HG03280 (cell line): ENCODE results near the gene ACOT7.

ENCODE experiments used
- ATAC-seq: cut with Tn5 transposase; IDR thresholded peaks from one replicate; pipeline ENCODE4 v1.9.1; 2021; ENCODE audit warnings: mild to moderate bottlenecking, moderate library complexity; ENCODE audit not compliant: unreplicated experiment

Gene ACOT7

GRCh38 chr1:6348511-6349191 lies 44.9 kb downstream of the ACOT7 start:
- no peak for ATAC-seq

- ATAC-seq = no peak
These were observed 45.7 kb downstream of the ACOT7 start for GRCh38 chr1:6347641-6348487.

- no peak for ATAC-seq
These were observed 48.1 kb downstream of the ACOT7 start for GRCh38 chr1:6345460-6345859.

- ATAC-seq = no peak
These were observed 48.6 kb downstream of the ACOT7 start for GRCh38 chr1:6345009-6345408.

- peak; percentile 64 for ATAC-seq
These were observed 49.8 kb downstream of the ACOT7 start for GRCh38 chr1:6343506-6344405.

GRCh38 chr1:6342056-6342455 lies 51.5 kb downstream of the ACOT7 start:
- ATAC-seq = no peak

GRCh38 chr1:6338695-6339094 lies 54.9 kb downstream of the ACOT7 start:
- no peak for ATAC-seq

GRCh38 chr1:6336776-6337622 lies 56.6 kb downstream of the ACOT7 start:
- no peak for ATAC-seq

GRCh38 chr1:6334261-6334993 lies 59.1 kb downstream of the ACOT7 start:
- ATAC-seq = no peak

GRCh38 chr1:6332821-6333220 lies 60.7 kb downstream of the ACOT7 start:
- ATAC-seq = no peak

- ATAC-seq = no peak
These were observed 61.9 kb downstream of the ACOT7 start for GRCh38 chr1:6331543-6332273.

GRCh38 chr1:6330410-6330911 lies 63.1 kb downstream of the ACOT7 start:
- ATAC-seq = no peak

- no peak for ATAC-seq
These were observed 63.7 kb downstream of the ACOT7 start for GRCh38 chr1:6329851-6330250.

GRCh38 chr1:6329396-6329795 lies 64.2 kb downstream of the ACOT7 start:
- ATAC-seq = no peak

GRCh38 chr1:6328696-6329095 lies 64.9 kb downstream of the ACOT7 start:
- ATAC-seq = no peak

GRCh38 chr1:6328091-6328490 lies 65.5 kb downstream of the ACOT7 start:
- ATAC-seq = no peak

- no peak for ATAC-seq
These were observed 68.1 kb downstream of the ACOT7 start for GRCh38 chr1:6325482-6325881.

- ATAC-seq = no peak
These were observed 71.4 kb downstream of the ACOT7 start for GRCh38 chr1:6322161-6322560.

GRCh38 chr1:6321205-6321604 lies 72.4 kb downstream of the ACOT7 start:
- no peak for ATAC-seq
